H1 (cell line): ENCODE results near the gene MYL9. TPM values are rescaled to one million over a fixed set of nuclear protein-coding genes. Genes with fewer than 3 reads are reported as not detected.

Experiments
- polyA plus RNA-seq, 7 experiments: library from polyadenylated mRNA; depleted of rRNA in 3 of 7; stranded (reverse) in 5 of 7; unstranded in 2 of 7; fragments of >200 nt in 5 of 7; fragments of 200-250 nt in 2 of 7; gene quantifications; 1 replicate in 5 of 7; 2 replicates in 1 of 7; 4 replicates in 1 of 7; pipeline versions ENCODE4 v1.2.1 to v1.2.3, GENCODE V29; 2011 to 2013; ENCODE audit warnings: missing spikeins in 2 of 7, mixed read lengths in 2 of 7
- small RNA-seq: library from polyadenylated mRNA; stranded (forward); fragments of <200 nt; extraction: miRNeasy Mini kit (QIAGEN cat#:217004); gene quantifications from one replicate; pipeline ENCODE3, GENCODE V24; 2013; ENCODE audit not compliant: insufficient read depth
- total RNA-seq: library from RNA; stranded (reverse); fragmentation: NEBNext Ultra II Directional; extraction: Animal tissue kit (Norgen Biotek cat#: 25700); gene quantifications from 2 replicates; pipeline ENCODE4 v1.2.1, GENCODE V29; 2021

The MYL9 gene
- total and polyA plus RNA-seq, 2 of the 8 experiments (the other 6 are each of a cell fraction or from before 2014, with no cell fraction given) = 26.8 to 193 TPM

Small RNAs within 50 kb of the gene (small RNA-seq; reads per million reads assigned to genes)
- not detected for gene RF00017

Other genes starting within 250 kb of the MYL9 start
- 57.2 and 61.8 TPM in 2 replicates for gene DLGAP4, start 235.2 kb upstream of the MYL9 start, total RNA-seq
- gene DLGAP4, start 235.2 kb upstream of the MYL9 start, polyA plus RNA-seq (2011; rRNA removed) = 41.2 and 81.9 TPM in 2 replicates
- 76.7 and 77.7 TPM in 2 replicates for gene TGIF2, start 32.1 kb downstream of the MYL9 start, total RNA-seq
- gene TGIF2, start 32.1 kb downstream of the MYL9 start, polyA plus RNA-seq (2011; rRNA removed) = 49.7 and 74.5 TPM in 2 replicates
- gene RAB5IF, start 64.3 kb downstream of the MYL9 start, total RNA-seq = 94.2 and 95.5 TPM in 2 replicates
- gene RAB5IF, start 64.3 kb downstream of the MYL9 start, polyA plus RNA-seq (2011; rRNA removed) = 98.4 and 148 TPM in 2 replicates
- gene SLA2, start 104.7 kb downstream of the MYL9 start, total RNA-seq = 0.19 TPM in 1 of 2 replicates, not detected in the other
- gene SLA2, start 104.7 kb downstream of the MYL9 start, polyA plus RNA-seq (2011; rRNA removed) = 0.17 and 0.18 TPM in 2 replicates
- 32.3 and 32.5 TPM in 2 replicates for gene NDRG3, start 204.6 kb downstream of the MYL9 start, total RNA-seq
- 19.8 and 25.7 TPM in 2 replicates for gene NDRG3, start 204.6 kb downstream of the MYL9 start, polyA plus RNA-seq (2011; rRNA removed)
- gene DSN1, start 232.2 kb downstream of the MYL9 start, total RNA-seq = 24.8 and 26.2 TPM in 2 replicates
- gene DSN1, start 232.2 kb downstream of the MYL9 start, polyA plus RNA-seq (2011; rRNA removed) = 8.5 and 12.0 TPM in 2 replicates